B cell (primary cell): Measurements from ENCODE around the gene M6PR. TPM values are rescaled to one million over a fixed set of nuclear protein-coding genes. Genes with fewer than 3 reads are reported as not detected.

Experiments
- ATAC-seq: fragments of 200-7000 bp; cut with Tn5 transposase; one replicate; pipeline ENCODE4 v1.10.0; 2021; ENCODE audit warnings: low read depth, mild to moderate bottlenecking, moderate number of reproducible peaks, moderate library complexity
- CTCF ChIA-PET: fragments of 350-600 bp; sonication (Branson Sonifier 250); formaldehyde crosslinking; loops from one replicate; lab custom pipeline; 2021; ENCODE audit warnings: antibody characterized with exemption, inconsistent platforms; lab: Charles Lee
- POLR2A ChIA-PET: fragments of 350-600 bp; sonication (Branson Sonifier 250); formaldehyde crosslinking; loops from one replicate; lab custom pipeline; 2021; ENCODE audit warnings: antibody characterized with exemption; lab: Charles Lee
- DNase-seq: peaks from one replicate; pipeline ENCODE4 v3.0.0; 2013
- H2AFZ ChIP-seq: 2 replicates; pipeline ENCODE4 v1.6.1; 2012; ENCODE audit warnings: mild to moderate bottlenecking, low read depth, low read length; ENCODE audit not compliant: insufficient read depth, poor library complexity, severe bottlenecking
- H3K27ac ChIP-seq, 2 donors: 1 replicate in 1 of 2; 2 replicates in 1 of 2; pipeline ENCODE4 v1.5.1; 2012 to 2013; ENCODE audit warnings: low read length in 2 of 2, mild to moderate bottlenecking in 2 of 2, moderate library complexity in 1 of 2
- H3K27me3 ChIP-seq, 4 experiments: fragments of 200-600 bp in 1 of 4; sonication (generic) in 1 of 4; replicated peaks in 1 of 4; 1 replicate in 2 of 4; 2 replicates in 2 of 4; pipeline versions ENCODE4 v1.6.1 to v1.7.0; 2013 to 2016; ENCODE audit warnings: low read length in 3 of 4, mild to moderate bottlenecking in 2 of 4, mixed read lengths in 1 of 4, moderate library complexity in 1 of 4; ENCODE audit not compliant: insufficient read depth in 4 of 4, control insufficient read depth in 3 of 4; ENCODE audit errors: control extremely low read depth in 1 of 4
- H3K36me3 ChIP-seq, 2 experiments: replicated peaks in 1 of 2; 1 replicate in 1 of 2; 2 replicates in 1 of 2; pipeline versions ENCODE4 v1.6.1 to v1.7.1; 2013; ENCODE audit warnings: low read length in 1 of 2; ENCODE audit not compliant: insufficient read depth in 2 of 2, control insufficient read depth in 1 of 2; ENCODE audit errors: control extremely low read depth in 1 of 2, extremely low read depth in 1 of 2
- H3K4me1 ChIP-seq, 2 donors: fragments of 200-600 bp in 1 of 2; sonication (generic) in 1 of 2; 1 replicate in 1 of 2; 2 replicates in 1 of 2; pipeline versions ENCODE4 v1.5.1 to v1.6.1; 2013 to 2017; ENCODE audit warnings: low read length in 2 of 2; ENCODE audit not compliant: control insufficient read depth in 2 of 2, insufficient read depth in 2 of 2
- H3K4me2 ChIP-seq: replicated peaks from 2 replicates; pipeline ENCODE3; 2012; ENCODE audit warnings: mild to moderate bottlenecking, low read depth, low read length; ENCODE audit not compliant: poor library complexity, severe bottlenecking
- H3K4me3 ChIP-seq, 5 experiments: fragments of 200-600 bp in 1 of 5; sonication (generic) in 1 of 5; 1 replicate in 3 of 5; 2 replicates in 2 of 5; pipeline versions ENCODE4 v1.5.1 to v1.7.0; 2011 to 2016; ENCODE audit warnings: low read length in 4 of 5, mild to moderate bottlenecking in 4 of 5, low read depth in 2 of 5, control low read depth in 1 of 5, moderate library complexity in 1 of 5; ENCODE audit not compliant: insufficient read depth in 1 of 5; ENCODE audit errors: control extremely low read depth in 1 of 5, extremely low read depth in 1 of 5
- H3K79me2 ChIP-seq: fragments of 200-600 bp; sonication (generic); one replicate; pipeline ENCODE4 v1.6.0; 2016; ENCODE audit warnings: low read length; ENCODE audit not compliant: control insufficient read depth, insufficient read depth
- H3K9ac ChIP-seq: fragments of 200-600 bp; sonication (generic); 2 replicates; pipeline ENCODE4 v1.6.1; 2017; ENCODE audit warnings: mild to moderate bottlenecking, low read length, moderate library complexity
- H3K9me3 ChIP-seq, 3 donors: one replicate each; pipeline versions ENCODE4 v1.6.1 to v1.7.1; 2013; ENCODE audit warnings: low read length in 2 of 3; ENCODE audit not compliant: control insufficient read depth in 2 of 3, insufficient read depth in 1 of 3; ENCODE audit errors: control extremely low read depth in 1 of 3
- H4K20me1 ChIP-seq: 2 replicates; pipeline ENCODE4 v1.6.0; 2012; ENCODE audit warnings: mild to moderate bottlenecking, low read length; ENCODE audit not compliant: insufficient read depth, control insufficient read depth, poor library complexity, severe bottlenecking
- H3K27ac Mint-ChIP-seq: one replicate; pipeline ENCODE4 v1.8.0; 2021; ENCODE audit warnings: mixed read lengths
- H3K27me3 Mint-ChIP-seq: one replicate; pipeline ENCODE4 v1.8.0; 2021; ENCODE audit warnings: mixed read lengths
- H3K4me1 Mint-ChIP-seq: one replicate; pipeline ENCODE4 v1.8.0; 2021; ENCODE audit warnings: mixed read lengths
- H3K4me3 Mint-ChIP-seq: one replicate; pipeline ENCODE4 v1.8.0; 2021; ENCODE audit warnings: mixed read lengths
- H3K9me3 Mint-ChIP-seq: one replicate; pipeline ENCODE4 v1.8.0; 2022; ENCODE audit warnings: mixed read lengths; ENCODE audit not compliant: insufficient read depth
- EZH2 ChIP-seq: IDR thresholded peaks from 2 replicates; pipeline ENCODE4 v1.6.1; 2012; ENCODE audit warnings: borderline replicate concordance, low read depth, mild to moderate bottlenecking, moderate library complexity, low read length; ENCODE audit not compliant: insufficient read depth, poor library complexity, severe bottlenecking
- WGBS: methylation state at CpG from one replicate; pipeline ENCODE4 v1.1.5; 2013; ENCODE audit warnings: missing lambda C conversion rate; ENCODE audit not compliant: insufficient coverage; 5-methylcytosine and 5-hydroxymethylcytosine counted together
- intact Hi-C: fragments of 100-400 bp; cut with micrococcal nuclease; formaldehyde crosslinking; loops from one replicate; pipeline ENCODE4 v1.10.0; 2022
- polyA plus RNA-seq: library from polyadenylated mRNA; depleted of rRNA; stranded (reverse); fragments of >200 nt; gene quantifications from 2 replicates; pipeline ENCODE4 v1.2.3, GENCODE V29; 2012
- total RNA-seq, 2 donors: library from RNA; stranded (reverse); fragments of 120-200 nt in 1 of 2; gene quantifications; 1 replicate in 1 of 2; 2 replicates in 1 of 2; pipeline versions ENCODE4 v1.2.3 to v1.2.4, GENCODE V29; 2013 to 2022
- TF ChIP-seq, protein P1 (sequence below): fragments of 200-600 bp; IDR thresholded peaks from one replicate; pipeline ENCODE4 v1.8.0; 2022; ENCODE audit warnings: antibody characterized with exemption, mild to moderate bottlenecking

Gene M6PR
- total and polyA plus RNA-seq, 2 donors (not counting 1 experiment from before 2014, with no cell fraction given), result 58.8 to 204 TPM

DNA sequence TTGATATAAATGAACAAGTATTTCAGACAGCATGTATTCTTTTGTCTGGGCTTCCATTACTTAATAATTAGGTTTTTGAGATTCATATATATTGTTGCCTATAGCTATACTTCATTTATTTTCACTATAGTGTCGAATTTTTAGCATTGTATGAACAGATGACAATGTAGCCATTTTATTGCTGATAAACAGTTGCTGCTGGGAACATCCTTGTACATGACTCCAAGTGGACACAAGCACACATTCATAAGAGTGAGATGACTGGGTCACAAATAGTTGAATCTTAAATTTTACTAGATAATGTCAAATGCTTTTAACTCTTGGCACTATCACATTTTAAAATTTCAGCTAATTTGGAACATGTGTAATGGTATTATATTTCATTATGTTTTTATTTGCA is 54.5 kb downstream of the M6PR start:
- Histone ChIP-seq H3K36me3 (no peaks in the 10 kb centered on the region), H3K27me3 (no peaks in the 10 kb centered on the region), H4K20me1 (no peaks in the 10 kb centered on the region), H3K79me2 (no peaks in the 10 kb centered on the region), H3K9me3 (no peaks in the 10 kb centered on the region), H3K4me1 (peaks cover 0 to 4% of the 10 kb centered on the region in 2 donors), H3K4me2 (no peak overlapping the region), H3K9ac (no peak overlapping the region), H3K4me3 (no peak overlapping the region), H3K27ac (no peak overlapping the region), H2AFZ (no peak overlapping the region)
- DNase-seq, result no peak
- intact Hi-C loops, result loop anchor here (5.0 to 10.0 kb wide), 2 partner anchors 60 to 198 kb away; partner anchors contain the start of gene RIMKLB
- no peak for TF ChIP-seq EZH2
- TF ChIP-seq, protein P1, sequence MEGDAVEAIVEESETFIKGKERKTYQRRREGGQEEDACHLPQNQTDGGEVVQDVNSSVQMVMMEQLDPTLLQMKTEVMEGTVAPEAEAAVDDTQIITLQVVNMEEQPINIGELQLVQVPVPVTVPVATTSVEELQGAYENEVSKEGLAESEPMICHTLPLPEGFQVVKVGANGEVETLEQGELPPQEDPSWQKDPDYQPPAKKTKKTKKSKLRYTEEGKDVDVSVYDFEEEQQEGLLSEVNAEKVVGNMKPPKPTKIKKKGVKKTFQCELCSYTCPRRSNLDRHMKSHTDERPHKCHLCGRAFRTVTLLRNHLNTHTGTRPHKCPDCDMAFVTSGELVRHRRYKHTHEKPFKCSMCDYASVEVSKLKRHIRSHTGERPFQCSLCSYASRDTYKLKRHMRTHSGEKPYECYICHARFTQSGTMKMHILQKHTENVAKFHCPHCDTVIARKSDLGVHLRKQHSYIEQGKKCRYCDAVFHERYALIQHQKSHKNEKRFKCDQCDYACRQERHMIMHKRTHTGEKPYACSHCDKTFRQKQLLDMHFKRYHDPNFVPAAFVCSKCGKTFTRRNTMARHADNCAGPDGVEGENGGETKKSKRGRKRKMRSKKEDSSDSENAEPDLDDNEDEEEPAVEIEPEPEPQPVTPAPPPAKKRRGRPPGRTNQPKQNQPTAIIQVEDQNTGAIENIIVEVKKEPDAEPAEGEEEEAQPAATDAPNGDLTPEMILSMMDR, result no peak
- ChIA-PET POLR2A (no interaction called here), CTCF (interaction anchor here (0.8 to 1.4 kb wide), 4 partner anchors 141 to 351 kb away, joined by 3 to 5 read pairs (median 4); no protein-coding TSS in a partner anchor)
- Mint-ChIP-seq H3K27me3 (peaks cover 3% of the 10 kb centered on the region), H3K4me3 (no peak overlapping the region), H3K27ac (no peak overlapping the region), H3K4me1 (peaks cover 9% of the 10 kb centered on the region), H3K9me3 (no peaks in the 10 kb centered on the region)
- ATAC-seq, result no peak
- WGBS, result no CpG with 5 or more reads among the region's 1 CpG

DNA sequence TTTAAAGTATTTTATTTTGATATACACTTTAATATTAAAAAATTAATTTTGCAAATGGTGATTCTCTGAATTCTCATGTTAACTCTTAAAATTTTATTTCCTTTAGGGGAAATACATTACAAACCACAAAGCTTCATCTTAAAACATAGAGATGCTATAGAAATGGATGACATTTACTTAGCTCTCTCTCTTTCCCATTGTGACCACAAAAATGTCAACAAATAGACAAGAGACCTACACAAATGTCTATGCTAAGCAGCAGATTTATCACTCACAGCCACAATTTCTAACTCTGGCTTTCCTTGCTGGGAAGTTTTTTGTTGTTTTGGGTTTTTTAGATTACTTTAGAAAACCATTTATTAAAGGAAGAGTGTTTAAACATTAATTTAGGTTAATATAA is 55.1 kb downstream of the M6PR start:
- H3K27me3 Mint-ChIP-seq, result peaks cover 3% of the 10 kb centered on the region
- ATAC-seq (no peak), DNase-seq (no peak)
- Histone ChIP-seq H3K79me2 (no peaks in the 10 kb centered on the region), H3K4me1 (peaks cover 0 to 4% of the 10 kb centered on the region in 2 donors), H3K9ac (no peak overlapping the region), H4K20me1 (no peaks in the 10 kb centered on the region), H3K9me3 (no peaks in the 10 kb centered on the region), H3K36me3 (no peaks in the 10 kb centered on the region), H3K4me3 (no peak overlapping the region), H2AFZ (no peak overlapping the region), H3K4me2 (no peak overlapping the region), H3K27ac (no peak overlapping the region), H3K27me3 (no peaks in the 10 kb centered on the region)
- ChIA-PET CTCF (interaction anchor here (0.8 to 1.2 kb wide), 5 partner anchors 94 to 350 kb away, joined by 3 to 5 read pairs (median 3); no protein-coding TSS in a partner anchor), POLR2A (no interaction called here)
- H3K4me3 Mint-ChIP-seq, result no peak overlapping the region
- intact Hi-C loops, result loop anchor here (5.0 to 10.0 kb wide), 2 partner anchors 60 to 197 kb away; partner anchors contain the start of gene RIMKLB
- TF ChIP-seq, protein P1, result no peak
- no peak for TF ChIP-seq EZH2
- no peaks in the 10 kb centered on the region for H3K9me3 Mint-ChIP-seq
- H3K4me1 Mint-ChIP-seq, result peaks cover 5% of the 10 kb centered on the region
- H3K27ac Mint-ChIP-seq, result no peak overlapping the region
